ENCODE measurements around the gene SPECC1. TPM values are rescaled to one million over a fixed set of nuclear protein-coding genes. Genes with fewer than 3 reads are reported as not detected.

Gene SPECC1
- total RNA-seq, 6 experiments from 2014 or later = 0.81 to 5.0 (median 2.8) TPM

GRCh38 chr17:20302246-20302917 lies 293.2 kb downstream of the SPECC1 start:
- Histone ChIP-seq H3K4me3 (no peak overlapping the region), H3K4me1 (no peaks in the 10 kb centered on the region), H3K27me3 (no peaks in the 10 kb centered on the region), H3K27ac (no peak overlapping the region), H3K36me3 (no peaks in the 10 kb centered on the region), H3K9me3 (peaks cover 0 to 4% (median 2%) of the 10 kb centered on the region in 4 donors)
- ATAC-seq = no peak
- TF ChIP-seq POLR2A (IDR thresholded peaks at IDR 0.05) = no peak
- TF ChIP-seq CTCF (IDR thresholded peaks at IDR 0.05) = no peak
- intact Hi-C loops (cut with DNase I) = no loop called here
- no peak for DNase-seq
- 67% methylated on average over 9 of the region's 9 CpGs for WGBS (ENCODE audit: insufficient coverage, low coverage, low lambda C conversion rate, missing lambda C conversion rate)

GRCh38 chr17:20304961-20305360 lies 295.8 kb downstream of the SPECC1 start:
- no peak for DNase-seq
- Histone ChIP-seq H3K27me3 (no peaks in the 10 kb centered on the region), H3K4me1 (no peaks in the 10 kb centered on the region), H3K9me3 (peaks cover 0 to 4% (median 2%) of the 10 kb centered on the region in 4 donors), H3K27ac (no peak overlapping the region), H3K4me3 (no peak overlapping the region), H3K36me3 (no peaks in the 10 kb centered on the region)
- ATAC-seq = no peak
- WGBS (ENCODE audit: insufficient coverage, low coverage, low lambda C conversion rate, missing lambda C conversion rate) = 91% methylated on average over 5 of the region's 5 CpGs
- intact Hi-C loops (cut with DNase I) = no loop called here
- TF ChIP-seq POLR2A (IDR thresholded peaks at IDR 0.05) (no peak), CTCF (IDR thresholded peaks at IDR 0.05) (no peak)

- Histone ChIP-seq H3K4me3 (no peak overlapping the region), H3K27ac (no peak overlapping the region), H3K27me3 (no peaks in the 10 kb centered on the region), H3K4me1 (no peaks in the 10 kb centered on the region), H3K36me3 (no peaks in the 10 kb centered on the region), H3K9me3 (peaks cover 0 to 4% (median 2%) of the 10 kb centered on the region in 4 donors)
- DNase-seq = no peak
- intact Hi-C loops (cut with DNase I) = no loop called here
- TF ChIP-seq CTCF (IDR thresholded peaks at IDR 0.05) (no peak), POLR2A (IDR thresholded peaks at IDR 0.05) (no peak)
- ATAC-seq = no peak
Measured at GRCh38 chr17:20306924-20307323, 297.8 kb downstream of the SPECC1 start.

- ATAC-seq (no peak), DNase-seq (no peak)
- Histone ChIP-seq H3K36me3 (no peaks in the 10 kb centered on the region), H3K4me3 (no peak overlapping the region), H3K9me3 (peaks cover 0 to 4% (median 2%) of the 10 kb centered on the region in 4 donors), H3K4me1 (no peaks in the 10 kb centered on the region), H3K27me3 (no peaks in the 10 kb centered on the region), H3K27ac (no peak overlapping the region)
- intact Hi-C loops (cut with DNase I) = no loop called here
- 73% methylated on average over 1 of the region's 1 CpG for WGBS (ENCODE audit: insufficient coverage, low coverage, low lambda C conversion rate, missing lambda C conversion rate)
- TF ChIP-seq POLR2A (IDR thresholded peaks at IDR 0.05) (no peak), CTCF (IDR thresholded peaks at IDR 0.05) (no peak)
Measured at GRCh38 chr17:20307326-20307910, 298.3 kb downstream of the SPECC1 start.

Data from right lobe of liver (tissue), 6 donors.